Measurements from ENCODE around the gene WDR86. TPM values are rescaled to one million over a fixed set of nuclear protein-coding genes. Genes with fewer than 3 reads are reported as not detected.

WDR86 gene
- total and polyA plus RNA-seq, 2 of the 8 experiments (the other 6 are each of a cell fraction or from before 2014, with no cell fraction given), result 12.7 to 15.8 TPM

DNA sequence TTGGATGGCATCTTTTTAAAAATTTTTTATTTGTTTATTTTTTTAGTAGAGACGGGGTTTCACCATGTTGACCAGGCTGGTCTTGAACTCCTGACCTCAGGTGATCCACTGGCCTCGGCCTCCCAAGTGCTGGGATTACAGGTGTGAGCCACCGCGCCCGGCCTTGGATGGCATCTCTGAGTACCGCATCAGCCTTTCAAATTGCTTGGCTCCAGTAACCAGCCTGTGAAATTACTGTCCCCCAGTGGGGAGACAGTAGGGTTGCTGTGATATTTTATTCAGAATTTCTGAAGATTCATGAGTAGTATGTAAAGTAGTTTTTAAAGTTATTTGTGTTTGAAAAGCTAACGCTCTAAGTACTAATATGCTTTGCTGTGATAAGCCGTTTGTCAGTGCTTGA is 67.0 kb downstream of the WDR86 start:
- Histone ChIP-seq H3K23ac (ENCODE audit: insufficient read length) (no peak overlapping the region), H3K36me3 (ENCODE audit: control insufficient read depth in 2 of 4, insufficient read depth in 4 of 4, low read length in 3 of 4) (peaks cover 0 to 21% (median 9%) of the 10 kb centered on the region in 4 experiments; a peak in 6 of 8 replicates), H3K9ac (replicated peaks in 1 of 4; ENCODE audit: extremely low read depth in 1 of 4, low read depth in 3 of 4, low read length in 3 of 4) (no peak overlapping the region), H2BK20ac (ENCODE audit: low read length) (no peak overlapping the region), H3K27ac (ENCODE audit: low read depth, low read length) (no peak overlapping the region), H2AFZ (ENCODE audit: low read length) (no peak overlapping the region), H3K9me3 (ENCODE audit: insufficient read depth in 2 of 2, low read depth in 1 of 2, low read length in 1 of 2) (no peaks in the 10 kb centered on the region), H4K91ac (replicated peaks; ENCODE audit: insufficient read length, low read length) (no peak overlapping the region), H2BK120ac (replicated peaks; ENCODE audit: low read depth, low read length) (no peak overlapping the region), H3K4me2 (ENCODE audit: insufficient read depth in 1 of 2, low read depth in 2 of 2, low read length in 2 of 2) (peak overlapping the region; percentile 64 to 66), H3K79me1 (ENCODE audit: low read depth, low read length) (no peaks in the 10 kb centered on the region), H3K23me2 (ENCODE audit: low read depth, low read length) (peaks cover 4% of the 10 kb centered on the region), H4K8ac (ENCODE audit: extremely low read depth, insufficient read depth, low read length) (no peak overlapping the region), H3K14ac (ENCODE audit: insufficient read length) (no peak overlapping the region), H3K27me3 (replicated peaks in 1 of 4; ENCODE audit: control insufficient read depth in 3 of 4, extremely low read depth in 1 of 4, insufficient read depth in 3 of 4, low read length in 3 of 4) (no peaks in the 10 kb centered on the region), H3K4me3 (ENCODE audit: extremely low read depth in 1 of 4, insufficient read depth in 2 of 4, low read depth in 3 of 4, low read length in 4 of 4) (peak overlapping the region in 1 of 4 experiments; percentile 90; a peak in 1 of 8 replicates), H2AK5ac (ENCODE audit: low read depth, low read length) (no peak overlapping the region), H3K56ac (replicated peaks; ENCODE audit: insufficient read length, low read depth, low read length) (no peak overlapping the region), H4K5ac (ENCODE audit: insufficient read length, low read depth, low read length) (no peak overlapping the region), H3K4ac (replicated peaks; ENCODE audit: insufficient read length, low read depth, low read length) (no peak overlapping the region), H2BK12ac (ENCODE audit: low read depth, low read length) (no peak overlapping the region), H4K20me1 (replicated peaks in 1 of 2; ENCODE audit: control insufficient read depth in 1 of 2, insufficient read depth in 2 of 2, low read length in 2 of 2) (peaks cover 0 to 1% of the 10 kb centered on the region in 2 experiments), H2BK5ac (ENCODE audit: low read depth, low read length) (no peak overlapping the region), H3K18ac (ENCODE audit: extremely low read depth, low read length) (no peak overlapping the region), H2BK15ac (ENCODE audit: low read length) (no peak overlapping the region), H3K4me1 (replicated peaks in 1 of 4; ENCODE audit: control insufficient read depth in 3 of 4, insufficient read depth in 4 of 4, low read length in 3 of 4) (no peaks in the 10 kb centered on the region; a peak in 2 of 7 replicates), H3K79me2 (ENCODE audit: control insufficient read depth in 1 of 2, insufficient read depth in 2 of 2, low read length in 2 of 2) (peaks cover 0 to 14% of the 10 kb centered on the region in 2 experiments; a peak in 2 of 4 replicates)
- ChIA-PET POLR2A (ENCODE audit: partially characterized antibody) (interaction anchor here (1.0 kb wide), 1 partner anchor 21 kb away, joined by 3 read pairs; no protein-coding TSS in a partner anchor), CTCF (ENCODE audit: partially characterized antibody) (interaction anchor here (0.7 to 8.5 kb wide), 4 partner anchors 11 to 32 kb away, joined by 3 to 75 read pairs (median 12); no protein-coding TSS in a partner anchor)
- WGBS, 2 experiments (ENCODE audit: extremely low coverage in 1 of 2, insufficient coverage in 1 of 2, insufficient read length in 1 of 2, insufficient replicate concordance in 2 of 2, low coverage in 1 of 2, low lambda C conversion rate in 2 of 2, missing lambda C conversion rate in 1 of 2), result 91% methylated on average over 8 of the region's 8 CpGs; no CpG with 5 or more reads in 1 of the 2 experiments
- TF ChIP-seq USF2 (IDR thresholded peaks at IDR 0.05; ENCODE audit: low read length), result no peak
- no peak for FAIRE-seq
- peak in 1 of 2 experiments; percentile 35 for DNase-seq (ENCODE audit: low read depth in 1 of 2, low spot score in 2 of 2)
